ENCODE data around the gene CKAP5.

CKAP5 gene

DNA sequence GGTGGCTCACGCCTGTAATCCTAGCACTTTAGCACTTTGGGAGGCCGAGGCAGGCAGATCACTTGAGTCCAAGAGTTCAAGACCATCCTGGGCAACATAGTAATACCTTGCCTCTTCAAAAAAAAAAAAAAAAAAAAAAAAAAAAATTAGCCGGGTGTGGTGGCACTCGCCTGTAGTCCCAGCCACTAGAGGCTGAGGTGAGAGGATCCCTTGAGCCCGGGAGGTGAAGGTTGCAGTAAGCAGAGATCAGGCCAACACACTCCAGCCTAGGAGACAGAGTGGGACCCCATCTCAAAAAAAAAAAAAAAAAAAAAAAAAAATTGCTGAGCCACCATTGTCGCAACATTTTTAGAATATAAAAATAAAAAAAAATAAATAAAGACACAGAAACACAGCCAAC lies 7.6 kb downstream of the CKAP5 start:
- no peaks in the 10 kb centered on the region for H3K9me2 ChIP-seq (replicated peaks; ENCODE audit: control insufficient read depth, low read length)
- TF ChIP-seq, protein P1, sequence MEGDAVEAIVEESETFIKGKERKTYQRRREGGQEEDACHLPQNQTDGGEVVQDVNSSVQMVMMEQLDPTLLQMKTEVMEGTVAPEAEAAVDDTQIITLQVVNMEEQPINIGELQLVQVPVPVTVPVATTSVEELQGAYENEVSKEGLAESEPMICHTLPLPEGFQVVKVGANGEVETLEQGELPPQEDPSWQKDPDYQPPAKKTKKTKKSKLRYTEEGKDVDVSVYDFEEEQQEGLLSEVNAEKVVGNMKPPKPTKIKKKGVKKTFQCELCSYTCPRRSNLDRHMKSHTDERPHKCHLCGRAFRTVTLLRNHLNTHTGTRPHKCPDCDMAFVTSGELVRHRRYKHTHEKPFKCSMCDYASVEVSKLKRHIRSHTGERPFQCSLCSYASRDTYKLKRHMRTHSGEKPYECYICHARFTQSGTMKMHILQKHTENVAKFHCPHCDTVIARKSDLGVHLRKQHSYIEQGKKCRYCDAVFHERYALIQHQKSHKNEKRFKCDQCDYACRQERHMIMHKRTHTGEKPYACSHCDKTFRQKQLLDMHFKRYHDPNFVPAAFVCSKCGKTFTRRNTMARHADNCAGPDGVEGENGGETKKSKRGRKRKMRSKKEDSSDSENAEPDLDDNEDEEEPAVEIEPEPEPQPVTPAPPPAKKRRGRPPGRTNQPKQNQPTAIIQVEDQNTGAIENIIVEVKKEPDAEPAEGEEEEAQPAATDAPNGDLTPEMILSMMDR (IDR thresholded peaks at IDR 0.05; ENCODE audit: low read depth, low read length, poor library complexity, severe bottlenecking): no peak
- H3K36me3 ChIP-seq (ENCODE audit: control insufficient read depth, low read length): peaks cover 58% of the 10 kb centered on the region
- no peaks in the 10 kb centered on the region for H3F3A ChIP-seq (ENCODE audit: control insufficient read depth, insufficient read depth)
- peaks cover 100% of the 10 kb centered on the region for H3K79me2 ChIP-seq (ENCODE audit: control insufficient read depth, low read length)
- H3K27ac ChIP-seq (ENCODE audit: low read depth, low read length): no peak overlapping the region
- no peaks in the 10 kb centered on the region for H3K27me3 ChIP-seq (ENCODE audit: control insufficient read depth, low read length)
- H3K4me1 ChIP-seq (ENCODE audit: control insufficient read depth, low read length): peaks cover 3% of the 10 kb centered on the region; the same call in 1 of the 2 replicates
- H3K4me3 ChIP-seq (ENCODE audit: low read length): no peak overlapping the region
- H3K4me2 ChIP-seq (ENCODE audit: low read length): no peak overlapping the region
- H3K9me3 ChIP-seq (ENCODE audit: control insufficient read depth, insufficient read depth, low read length): no peaks in the 10 kb centered on the region
- H4K20me1 ChIP-seq (ENCODE audit: control insufficient read depth, insufficient read depth, low read depth, low read length): peaks cover 30% of the 10 kb centered on the region

DNA sequence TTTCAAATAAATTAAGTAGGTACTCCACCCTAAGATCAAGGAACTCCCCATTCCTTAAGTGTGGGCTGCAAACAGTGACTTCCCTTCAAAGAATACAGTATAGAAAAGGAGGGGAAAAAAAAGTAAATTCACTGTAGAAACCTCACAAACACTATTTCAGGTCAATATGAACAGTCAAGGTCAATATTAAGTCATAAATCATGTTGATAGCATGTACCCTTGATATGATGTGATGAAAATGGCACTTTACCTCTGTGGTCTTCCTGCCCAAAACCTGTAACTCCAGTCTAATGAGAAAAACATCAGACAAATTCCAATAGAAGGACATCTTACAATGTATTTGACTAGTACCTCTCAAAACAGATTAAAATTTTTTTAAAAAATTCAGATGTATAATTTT lies 8.2 kb downstream of the CKAP5 start:
- Histone ChIP-seq H3K9me3 (ENCODE audit: control insufficient read depth, insufficient read depth, low read length) (no peaks in the 10 kb centered on the region), H3F3A (ENCODE audit: control insufficient read depth, insufficient read depth) (no peaks in the 10 kb centered on the region), H3K9me2 (replicated peaks; ENCODE audit: control insufficient read depth, low read length) (no peaks in the 10 kb centered on the region), H3K27me3 (ENCODE audit: control insufficient read depth, low read length) (no peaks in the 10 kb centered on the region), H3K79me2 (ENCODE audit: control insufficient read depth, low read length) (peaks cover 100% of the 10 kb centered on the region), H3K36me3 (ENCODE audit: control insufficient read depth, low read length) (peaks cover 52% of the 10 kb centered on the region), H3K4me1 (ENCODE audit: control insufficient read depth, low read length) (no peaks in the 10 kb centered on the region), H3K4me3 (ENCODE audit: low read length) (no peak overlapping the region), H3K4me2 (ENCODE audit: low read length) (no peak overlapping the region), H4K20me1 (ENCODE audit: control insufficient read depth, insufficient read depth, low read depth, low read length) (peaks cover 27% of the 10 kb centered on the region), H3K27ac (ENCODE audit: low read depth, low read length) (no peak overlapping the region)
- TF ChIP-seq, protein P1 (IDR thresholded peaks at IDR 0.05; ENCODE audit: low read depth, low read length, poor library complexity, severe bottlenecking): no peak
- TF ChIP-seq EZH2phosphoT487 (IDR thresholded peaks at IDR 0.05; ENCODE audit: borderline replicate concordance, low read length): no peak

DNA sequence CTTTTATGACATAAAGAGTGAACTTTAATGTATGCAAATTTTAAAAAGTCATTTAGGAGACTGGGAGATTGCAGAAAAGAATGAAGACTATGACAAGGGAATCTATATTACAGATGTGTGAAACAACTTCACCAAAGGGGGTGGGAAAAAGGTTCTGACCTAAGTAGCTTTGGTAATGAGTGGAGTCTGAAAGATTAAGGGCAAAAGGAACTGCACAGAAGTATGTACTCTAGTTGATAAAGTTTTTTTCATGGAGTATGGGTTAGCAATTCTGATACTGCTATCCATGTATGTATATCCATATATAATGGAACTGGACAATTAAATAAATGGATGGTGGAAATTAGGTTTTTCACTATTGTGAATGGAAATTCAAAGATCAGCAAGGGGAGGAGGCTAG lies 9.2 kb downstream of the CKAP5 start:
- TF ChIP-seq, protein P1 (IDR thresholded peaks at IDR 0.05; ENCODE audit: low read depth, low read length, poor library complexity, severe bottlenecking): no peak
- TF ChIP-seq EZH2phosphoT487 (IDR thresholded peaks at IDR 0.05; ENCODE audit: borderline replicate concordance, low read length): no peak
- Histone ChIP-seq H3F3A (ENCODE audit: control insufficient read depth, insufficient read depth) (no peaks in the 10 kb centered on the region), H4K20me1 (ENCODE audit: control insufficient read depth, insufficient read depth, low read depth, low read length) (peaks cover 28% of the 10 kb centered on the region), H3K4me3 (ENCODE audit: low read length) (no peak overlapping the region), H3K79me2 (ENCODE audit: control insufficient read depth, low read length) (peaks cover 100% of the 10 kb centered on the region), H3K27me3 (ENCODE audit: control insufficient read depth, low read length) (no peaks in the 10 kb centered on the region), H3K4me1 (ENCODE audit: control insufficient read depth, low read length) (no peaks in the 10 kb centered on the region), H3K4me2 (ENCODE audit: low read length) (no peak overlapping the region), H3K9me3 (ENCODE audit: control insufficient read depth, insufficient read depth, low read length) (no peaks in the 10 kb centered on the region), H3K27ac (ENCODE audit: low read depth, low read length) (no peak overlapping the region), H3K9me2 (replicated peaks; ENCODE audit: control insufficient read depth, low read length) (no peaks in the 10 kb centered on the region), H3K36me3 (ENCODE audit: control insufficient read depth, low read length) (peaks cover 52% of the 10 kb centered on the region)

DNA sequence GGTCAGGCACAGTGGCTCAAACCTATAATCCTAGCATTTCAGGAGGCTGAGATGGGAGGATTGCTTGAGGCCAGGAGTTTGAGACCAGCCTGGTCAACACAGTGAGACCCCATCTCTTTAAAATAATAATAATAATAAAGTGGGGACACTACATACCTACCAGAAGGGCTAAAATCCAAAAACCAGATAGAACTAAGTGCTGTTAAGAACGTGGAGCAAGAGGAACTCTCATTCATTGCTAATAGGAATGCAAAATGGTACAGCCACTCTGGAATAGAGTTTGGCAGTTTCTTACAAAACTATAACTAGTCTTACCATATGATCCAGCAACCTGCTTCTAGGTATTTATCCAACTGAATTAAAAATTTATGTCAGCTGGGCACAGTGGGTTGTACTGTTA lies 9.6 kb downstream of the CKAP5 start:
- no peaks in the 10 kb centered on the region for H3K9me3 ChIP-seq (ENCODE audit: control insufficient read depth, insufficient read depth, low read length)

More for the DNA sequence above, 9.6 kb downstream of the CKAP5 start:
- Histone ChIP-seq H3K79me2 (ENCODE audit: control insufficient read depth, low read length) (peaks cover 100% of the 10 kb centered on the region), H3K4me1 (ENCODE audit: control insufficient read depth, low read length) (no peaks in the 10 kb centered on the region), H3K36me3 (ENCODE audit: control insufficient read depth, low read length) (peaks cover 47% of the 10 kb centered on the region), H3K4me2 (ENCODE audit: low read length) (no peak overlapping the region), H3K4me3 (ENCODE audit: low read length) (no peak overlapping the region), H3K27me3 (ENCODE audit: control insufficient read depth, low read length) (no peaks in the 10 kb centered on the region), H3F3A (ENCODE audit: control insufficient read depth, insufficient read depth) (no peaks in the 10 kb centered on the region), H3K9me2 (replicated peaks; ENCODE audit: control insufficient read depth, low read length) (no peaks in the 10 kb centered on the region), H4K20me1 (ENCODE audit: control insufficient read depth, insufficient read depth, low read depth, low read length) (peaks cover 28% of the 10 kb centered on the region), H3K27ac (ENCODE audit: low read depth, low read length) (no peak overlapping the region)
- TF ChIP-seq, protein P1 (IDR thresholded peaks at IDR 0.05; ENCODE audit: low read depth, low read length, poor library complexity, severe bottlenecking): no peak
- TF ChIP-seq EZH2phosphoT487 (IDR thresholded peaks at IDR 0.05; ENCODE audit: borderline replicate concordance, low read length): no peak

Measured in DOHH2 (cell line).